H9 (cell line): ENCODE measurements around the gene CPLX1. TPM values are rescaled to one million over a fixed set of nuclear protein-coding genes. Genes with fewer than 3 reads are reported as not detected.
"Not testable (repeated sequence)": the region's sequence is repeated elsewhere in the genome, so short reads cannot be mapped to it uniquely, and the experiment has no call there.

ENCODE experiments used
- DNase-seq: peaks from one replicate; pipeline ENCODE4 v3.0.0-alpha.2; 2017
- H2AFZ ChIP-seq: one replicate; pipeline ENCODE4 v1.6.1; 2013; ENCODE audit warnings: mild to moderate bottlenecking, low read length, control low read depth, moderate library complexity
- H2AK5ac ChIP-seq: 2 replicates; pipeline ENCODE4 v1.6.1; 2013; ENCODE audit warnings: low read length, control low read depth, mixed read lengths; ENCODE audit not compliant: insufficient read length
- H2BK120ac ChIP-seq: one replicate; pipeline ENCODE4 v1.6.1; 2013; ENCODE audit warnings: low read depth, mild to moderate bottlenecking, low read length, control low read depth, inconsistent platforms; ENCODE audit not compliant: poor library complexity, severe bottlenecking
- H2BK12ac ChIP-seq: 2 replicates; pipeline ENCODE4 v1.6.1; 2013; ENCODE audit warnings: low read length, control low read depth, mixed read lengths, low read depth; ENCODE audit not compliant: insufficient read length
- H2BK15ac ChIP-seq: 2 replicates; pipeline ENCODE4 v1.6.1; 2013; ENCODE audit warnings: low read depth, low read length, control low read depth
- H2BK20ac ChIP-seq: one replicate; pipeline ENCODE4 v1.6.1; 2013; ENCODE audit warnings: low read depth, mild to moderate bottlenecking, low read length, control low read depth, inconsistent platforms; ENCODE audit not compliant: poor library complexity, severe bottlenecking
- H2BK5ac ChIP-seq: 2 replicates; pipeline ENCODE4 v1.6.1; 2013; ENCODE audit warnings: low read length, control low read depth, mixed read lengths; ENCODE audit not compliant: insufficient read length
- H3K14ac ChIP-seq: 2 replicates; pipeline ENCODE4 v1.6.1; 2013; ENCODE audit warnings: low read length, control low read depth; ENCODE audit not compliant: insufficient read depth
- H3K18ac ChIP-seq: 2 replicates; pipeline ENCODE4 v1.6.1; 2013; ENCODE audit warnings: low read depth, mild to moderate bottlenecking, mixed read lengths, low read length, control low read depth; ENCODE audit not compliant: insufficient read length
- H3K23ac ChIP-seq: 2 replicates; pipeline ENCODE4 v1.6.1; 2013; ENCODE audit warnings: low read length, control low read depth, mixed read lengths, low read depth; ENCODE audit not compliant: insufficient read length
- H3K23me2 ChIP-seq: 2 replicates; pipeline ENCODE4 v1.6.1; 2013; ENCODE audit warnings: low read depth, mild to moderate bottlenecking, mixed read lengths, low read length, control low read depth; ENCODE audit not compliant: insufficient read length, poor library complexity, severe bottlenecking
- H3K27ac ChIP-seq: 2 replicates; pipeline ENCODE4 v1.5.1; 2013; ENCODE audit warnings: low read length, control low read depth, mixed read lengths, low read depth; ENCODE audit not compliant: insufficient read length
- H3K27me3 ChIP-seq: 2 replicates; pipeline ENCODE4 v1.6.1; 2013; ENCODE audit warnings: low read length, control low read depth, inconsistent platforms; ENCODE audit not compliant: insufficient read depth
- H3K4ac ChIP-seq: 2 replicates; pipeline ENCODE4 v1.6.1; 2013; ENCODE audit warnings: low read depth, mild to moderate bottlenecking, control low read depth, inconsistent platforms, low read length, moderate library complexity
- H3K4me1 ChIP-seq: 2 replicates; pipeline ENCODE4 v1.6.1; 2013; ENCODE audit warnings: low read length, control low read depth, inconsistent platforms; ENCODE audit not compliant: insufficient read depth
- H3K4me2 ChIP-seq: 2 replicates; pipeline ENCODE4 v1.6.1; 2013; ENCODE audit warnings: low read length, control low read depth, mixed read lengths; ENCODE audit not compliant: insufficient read length, insufficient read depth
- H3K56ac ChIP-seq: 2 replicates; pipeline ENCODE4 v1.6.1; 2013; ENCODE audit warnings: low read depth, mild to moderate bottlenecking, mixed read lengths, low read length, control low read depth; ENCODE audit not compliant: insufficient read length
- H3K79me1 ChIP-seq: 2 replicates; pipeline ENCODE4 v1.6.1; 2013; ENCODE audit warnings: low read depth, mild to moderate bottlenecking, moderate library complexity, low read length, control low read depth, inconsistent platforms; ENCODE audit not compliant: insufficient read depth, poor library complexity, severe bottlenecking
- H3K79me2 ChIP-seq: 2 replicates; pipeline ENCODE4 v1.6.1; 2013; ENCODE audit warnings: low read length, control low read depth, inconsistent platforms; ENCODE audit not compliant: insufficient read depth
- H3K9ac ChIP-seq: 2 replicates; pipeline ENCODE4 v1.6.1; 2013; ENCODE audit warnings: low read length, control low read depth, mixed read lengths; ENCODE audit not compliant: insufficient read length; ENCODE audit errors: extremely low read depth
- H3K9me3 ChIP-seq: one replicate; pipeline ENCODE4 v1.6.1; 2013; ENCODE audit warnings: low read depth, low read length, inconsistent platforms; ENCODE audit not compliant: control insufficient read depth
- H3T11ph ChIP-seq: one replicate; pipeline ENCODE4 v1.6.1; 2013; ENCODE audit warnings: mild to moderate bottlenecking, low read length, control low read depth, inconsistent platforms
- H4K20me1 ChIP-seq: one replicate; pipeline ENCODE4 v1.6.1; 2013; ENCODE audit not compliant: control insufficient read depth, insufficient read length, insufficient read depth
- H4K5ac ChIP-seq: 2 replicates; pipeline ENCODE4 v1.6.1; 2013; ENCODE audit warnings: low read depth, mild to moderate bottlenecking, mixed read lengths, low read length, control low read depth; ENCODE audit not compliant: insufficient read length
- H4K8ac ChIP-seq: replicated peaks from 2 replicates; pipeline ENCODE4 v1.6.1; 2013; ENCODE audit warnings: low read length, control low read depth, mixed read lengths, low read depth; ENCODE audit not compliant: insufficient read length
- H4K91ac ChIP-seq: 2 replicates; pipeline ENCODE4 v1.6.1; 2013; ENCODE audit warnings: low read depth, mild to moderate bottlenecking, moderate library complexity, mixed read lengths, low read length, control low read depth; ENCODE audit not compliant: insufficient read length
- H3K27ac Mint-ChIP-seq, 3 experiments: 2 replicates in 2 of 3; 3 replicates in 1 of 3; pipeline ENCODE4 v1.8.0; 2020 to 2021; ENCODE audit warnings: mixed read lengths in 3 of 3, mild to moderate bottlenecking in 1 of 3, moderate library complexity in 1 of 3
- H3K27me3 Mint-ChIP-seq: 2 replicates; pipeline ENCODE4 v1.8.0; 2021; ENCODE audit warnings: low read depth, mild to moderate bottlenecking, moderate library complexity, mixed read lengths
- H3K36me3 Mint-ChIP-seq, 3 experiments: 2 replicates in 2 of 3; 3 replicates in 1 of 3; pipeline ENCODE4 v1.8.0; 2020 to 2021; ENCODE audit warnings: low read depth in 3 of 3, mixed read lengths in 3 of 3; ENCODE audit not compliant: insufficient read depth in 1 of 3
- H3K4me1 Mint-ChIP-seq, 2 experiments: 2 replicates each; pipeline ENCODE4 v1.8.0; 2020; ENCODE audit warnings: mixed read lengths in 2 of 2
- H3K4me3 Mint-ChIP-seq, 2 experiments: 2 replicates in 1 of 2; 3 replicates in 1 of 2; pipeline ENCODE4 v1.8.0; 2020 to 2021; ENCODE audit warnings: mild to moderate bottlenecking in 2 of 2, mixed read lengths in 2 of 2, moderate library complexity in 1 of 2
- H3K9me3 Mint-ChIP-seq, 2 experiments: 2 replicates in 1 of 2; 3 replicates in 1 of 2; pipeline ENCODE4 v1.8.0; 2020; ENCODE audit warnings: mild to moderate bottlenecking in 2 of 2, mixed read lengths in 2 of 2, moderate library complexity in 1 of 2
- WGBS: extraction: QIAGEN DNeasy Blood & Tissue Kit; methylation state at CpG from one replicate; pipeline ENCODE4 v1.1.7; 2013; ENCODE audit warnings: missing lambda C conversion rate, low lambda C conversion rate, mixed read lengths; ENCODE audit not compliant: insufficient read length; ENCODE audit errors: extremely low coverage; 5-methylcytosine and 5-hydroxymethylcytosine counted together
- total RNA-seq: library from RNA; stranded (reverse); gene quantifications from 2 replicates; pipeline ENCODE4 v1.2.1, GENCODE V29; 2021
- TF ChIP-seq, protein P1 (sequence below): fragments of 200-600 bp; sonication (generic); conservative IDR thresholded peaks from 3 replicates; pipeline ENCODE4 v1.8.0; 2021; ENCODE audit warnings: antibody characterized with exemption, mild to moderate bottlenecking

CPLX1 gene
- total RNA-seq, 1 experiment from 2014 or later = 0.90 TPM

DNA sequence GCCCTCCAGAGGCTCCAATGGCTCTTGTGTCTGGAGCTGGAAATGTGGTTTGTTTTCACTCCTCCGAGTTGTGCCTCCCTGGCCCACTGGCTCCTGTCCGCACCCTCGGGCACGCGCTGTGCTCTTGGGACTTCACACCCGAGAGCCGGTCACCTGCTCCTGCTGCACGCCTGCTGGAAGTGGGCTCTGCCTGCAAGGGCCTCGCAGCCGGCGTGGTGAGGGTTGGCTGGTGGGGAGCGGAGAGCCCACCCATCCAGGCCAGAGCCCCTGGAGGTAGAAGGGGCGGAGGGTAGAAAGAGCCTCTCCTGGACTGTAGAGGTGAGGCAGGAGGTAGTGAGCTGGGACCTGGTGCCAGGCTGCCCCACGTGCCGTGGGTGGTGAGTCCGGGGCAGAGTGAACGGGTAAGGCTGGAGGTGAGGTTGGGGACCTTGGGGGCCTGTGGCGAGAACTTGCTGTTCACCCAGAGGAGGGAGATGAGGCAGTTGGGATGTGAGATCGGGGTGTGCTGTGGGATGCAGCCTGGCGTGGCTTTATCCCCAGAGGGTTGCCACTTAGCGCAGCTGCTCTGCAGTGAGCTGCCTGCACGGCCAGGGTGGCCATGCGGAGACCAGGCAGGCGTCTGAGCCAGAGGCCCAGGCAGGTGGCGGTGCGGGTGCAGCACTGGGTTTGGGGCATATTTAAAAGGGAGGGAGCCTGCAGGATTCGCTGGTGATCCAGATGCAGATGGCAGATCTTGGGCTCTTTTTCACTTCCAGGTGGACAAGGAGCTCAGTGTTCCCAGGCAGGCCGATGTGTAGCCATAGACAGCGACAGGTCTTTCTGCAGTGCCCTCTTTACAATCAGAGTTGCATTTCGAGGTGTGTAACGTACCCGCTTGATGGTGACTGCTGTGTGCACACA, 71.5 kb downstream of the CPLX1 start:
- WGBS = no CpG with 5 or more reads among the region's 32 CpGs
- H3K9me3 Mint-ChIP-seq = peaks cover 5 to 7% of the 10 kb centered on the region in 2 experiments; a peak in 3 of 5 replicates
- Histone ChIP-seq H3K9ac (no peak overlapping the region), H3K18ac (no peak overlapping the region), H2BK20ac (no peak overlapping the region), H3K9me3 (no peaks in the 10 kb centered on the region), H4K20me1 (no peaks in the 10 kb centered on the region), H3K23ac (no peak overlapping the region), H3K23me2 (no peaks in the 10 kb centered on the region), H4K91ac (no peak overlapping the region), H2BK12ac (no peak overlapping the region), H3K4ac (no peak overlapping the region), H2BK5ac (no peak overlapping the region), H4K8ac (no peak overlapping the region), H3K27ac (no peak overlapping the region), H3K56ac (no peak overlapping the region), H3K4me1 (no peaks in the 10 kb centered on the region), H2BK15ac (no peak overlapping the region), H3T11ph (no peak overlapping the region), H4K5ac (no peak overlapping the region), H3K79me2 (no peaks in the 10 kb centered on the region), H3K14ac (no peak overlapping the region), H3K27me3 (no peaks in the 10 kb centered on the region), H2AFZ (no peak overlapping the region), H2BK120ac (no peak overlapping the region), H3K79me1 (peaks cover 2% of the 10 kb centered on the region), H2AK5ac (no peak overlapping the region), H3K4me2 (no peak overlapping the region)
- H3K4me3 Mint-ChIP-seq = peak overlapping the region in 1 of 2 experiments; percentile 12; a peak in 1 of 5 replicates
- no peaks in the 10 kb centered on the region for H3K4me1 Mint-ChIP-seq
- no peak for DNase-seq
- peak overlapping the region in 1 of 3 experiments; percentile 69; a peak in 2 of 7 replicates for H3K27ac Mint-ChIP-seq
- TF ChIP-seq, protein P1, sequence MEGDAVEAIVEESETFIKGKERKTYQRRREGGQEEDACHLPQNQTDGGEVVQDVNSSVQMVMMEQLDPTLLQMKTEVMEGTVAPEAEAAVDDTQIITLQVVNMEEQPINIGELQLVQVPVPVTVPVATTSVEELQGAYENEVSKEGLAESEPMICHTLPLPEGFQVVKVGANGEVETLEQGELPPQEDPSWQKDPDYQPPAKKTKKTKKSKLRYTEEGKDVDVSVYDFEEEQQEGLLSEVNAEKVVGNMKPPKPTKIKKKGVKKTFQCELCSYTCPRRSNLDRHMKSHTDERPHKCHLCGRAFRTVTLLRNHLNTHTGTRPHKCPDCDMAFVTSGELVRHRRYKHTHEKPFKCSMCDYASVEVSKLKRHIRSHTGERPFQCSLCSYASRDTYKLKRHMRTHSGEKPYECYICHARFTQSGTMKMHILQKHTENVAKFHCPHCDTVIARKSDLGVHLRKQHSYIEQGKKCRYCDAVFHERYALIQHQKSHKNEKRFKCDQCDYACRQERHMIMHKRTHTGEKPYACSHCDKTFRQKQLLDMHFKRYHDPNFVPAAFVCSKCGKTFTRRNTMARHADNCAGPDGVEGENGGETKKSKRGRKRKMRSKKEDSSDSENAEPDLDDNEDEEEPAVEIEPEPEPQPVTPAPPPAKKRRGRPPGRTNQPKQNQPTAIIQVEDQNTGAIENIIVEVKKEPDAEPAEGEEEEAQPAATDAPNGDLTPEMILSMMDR = no peak
- peaks cover 36 to 72% (median 67%) of the 10 kb centered on the region in 3 experiments for H3K36me3 Mint-ChIP-seq
- H3K27me3 Mint-ChIP-seq = no peaks in the 10 kb centered on the region; the same call in 1 of the 2 replicates

DNA sequence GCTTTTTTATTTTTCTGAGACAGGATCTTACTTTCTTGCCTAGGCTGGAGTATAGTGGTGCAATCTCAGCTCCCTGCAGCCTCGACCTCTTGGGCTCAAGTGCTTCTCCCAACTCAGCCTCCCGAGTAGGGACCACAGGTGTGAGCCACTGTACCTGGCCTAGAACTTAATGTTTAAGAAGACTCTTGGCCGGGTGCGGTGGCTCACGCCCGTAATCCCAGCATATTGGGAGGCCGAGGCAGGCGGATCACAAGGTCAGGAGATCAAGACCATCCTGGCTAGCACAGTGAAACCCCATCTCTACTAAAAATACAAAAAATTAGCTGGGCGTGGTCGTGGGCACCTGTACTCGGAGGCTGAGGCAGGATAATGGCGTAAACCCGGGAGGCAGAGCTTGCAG, 72.7 kb downstream of the CPLX1 start:
- not testable (repeated sequence) for H3K23me2 ChIP-seq, H2AK5ac ChIP-seq, H4K91ac ChIP-seq, H3K4me3 Mint-ChIP-seq, H3K4me1 Mint-ChIP-seq, H4K8ac ChIP-seq, H2BK5ac ChIP-seq, H3K9ac ChIP-seq, H2BK20ac ChIP-seq, H3T11ph ChIP-seq, H2BK12ac ChIP-seq, H3K9me3 ChIP-seq, H3K23ac ChIP-seq, H2BK120ac ChIP-seq, H3K4ac ChIP-seq, H3K4me2 ChIP-seq, H3K56ac ChIP-seq, H2AFZ ChIP-seq, H3K18ac ChIP-seq, H4K5ac ChIP-seq, H3K4me1 ChIP-seq, H3K14ac ChIP-seq, H4K20me1 ChIP-seq, H2BK15ac ChIP-seq, H3K27me3 ChIP-seq, H3K27ac Mint-ChIP-seq, DNase-seq, H3K9me3 Mint-ChIP-seq, H3K79me2 ChIP-seq, H3K27me3 Mint-ChIP-seq, H3K79me1 ChIP-seq, H3K27ac ChIP-seq
- WGBS = no CpG with 5 or more reads among the region's 13 CpGs
- peaks cover 40 to 77% (median 73%) of the 10 kb centered on the region in 3 experiments for H3K36me3 Mint-ChIP-seq
